Renal cortical epithelial cell (primary cell): ENCODE measurements around the gene SFXN1. TPM values are rescaled to one million over a fixed set of nuclear protein-coding genes. Genes with fewer than 3 reads are reported as not detected.
A peak's percentile ranks its signal among the peaks of the same experiment; 100 is the strongest.
"Not testable (repeated sequence)": the region's sequence is repeated elsewhere in the genome, so short reads cannot be mapped to it uniquely, and the experiment has no call there.

Experiments used
- DNase-seq: peaks from one replicate; pipeline ENCODE4 v3.0.0-alpha.2; 2011; ENCODE audit warnings: low read depth
- total RNA-seq: library from RNA; depleted of rRNA; stranded (reverse); fragments of >200 nt; gene quantifications from 2 replicates; pipeline ENCODE4 v1.2.3, GENCODE V29; 2014

SFXN1 gene
- 106 and 123 TPM in 2 replicates for total RNA-seq

GRCh38 chr5:175478384-175479124, at the start of gene SFXN1:
TSS of gene SFXN1 (plus strand) at chr5:175478560. CDS start at chr5:175492104, 13,544 bp downstream.
- peak; percentile 19 for DNase-seq

GRCh38 chr5:175434800-175435199, 43.6 kb upstream of the SFXN1 start:
- DNase-seq = no peak

GRCh38 chr5:175436359-175436758, 42.0 kb upstream of the SFXN1 start:
- no peak for DNase-seq

GRCh38 chr5:175438234-175438857, 40.0 kb upstream of the SFXN1 start:
- DNase-seq = no peak

- no peak for DNase-seq
Measured at GRCh38 chr5:175443514-175444059, 34.8 kb upstream of the SFXN1 start.

- DNase-seq = no peak
Measured at GRCh38 chr5:175444060-175444904, 34.1 kb upstream of the SFXN1 start, which contains the start of gene DRD1. TSS of gene DRD1 (minus strand) at chr5:175444182. CDS start at chr5:175443099, 1,083 bp downstream.

- no peak for DNase-seq
Measured at GRCh38 chr5:175444905-175445456, 33.4 kb upstream of the SFXN1 start.

- DNase-seq = not testable (repeated sequence)
Measured at GRCh38 chr5:175446378-175446777, 32.0 kb upstream of the SFXN1 start.

- no peak for DNase-seq
Measured at GRCh38 chr5:175447571-175447970, 30.8 kb upstream of the SFXN1 start.

- no peak for DNase-seq
Measured at GRCh38 chr5:175448276-175448675, 30.1 kb upstream of the SFXN1 start.

GRCh38 chr5:175452166-175452565, 26.2 kb upstream of the SFXN1 start:
- DNase-seq = no peak

- not testable (repeated sequence) for DNase-seq
Measured at GRCh38 chr5:175454338-175454737, 24.0 kb upstream of the SFXN1 start.

GRCh38 chr5:175456105-175456742, 22.1 kb upstream of the SFXN1 start:
- DNase-seq = no peak

GRCh38 chr5:175457466-175457865, 20.9 kb upstream of the SFXN1 start:
- peak; percentile 3 for DNase-seq

- peak; percentile 11 for DNase-seq
Measured at GRCh38 chr5:175460126-175460525, 18.2 kb upstream of the SFXN1 start.

GRCh38 chr5:175460552-175460951, 17.8 kb upstream of the SFXN1 start:
- DNase-seq = no peak

GRCh38 chr5:175461370-175461769, 17.0 kb upstream of the SFXN1 start:
- no peak for DNase-seq

- DNase-seq = no peak
Measured at GRCh38 chr5:175463641-175464040, 14.7 kb upstream of the SFXN1 start.

GRCh38 chr5:175464074-175464941, 14.1 kb upstream of the SFXN1 start:
- DNase-seq = peak; percentile 33

- no peak for DNase-seq
Measured at GRCh38 chr5:175464942-175465233, 13.5 kb upstream of the SFXN1 start.
